ENCODE results near the gene ATP1A4.
A peak's percentile ranks its signal among the peaks of the same experiment; 100 is the strongest.

Gene ATP1A4

GRCh38 chr1:160171980-160172379, 20.6 kb downstream of the ATP1A4 start:
- DNase-seq (ENCODE audit: low spot score) = no peak

GRCh38 chr1:160177231-160177630, 25.8 kb downstream of the ATP1A4 start:
- DNase-seq (ENCODE audit: low spot score) = no peak

- no peak for DNase-seq (ENCODE audit: low spot score)
Measured at GRCh38 chr1:160177667-160178066, 26.3 kb downstream of the ATP1A4 start.

DNA sequence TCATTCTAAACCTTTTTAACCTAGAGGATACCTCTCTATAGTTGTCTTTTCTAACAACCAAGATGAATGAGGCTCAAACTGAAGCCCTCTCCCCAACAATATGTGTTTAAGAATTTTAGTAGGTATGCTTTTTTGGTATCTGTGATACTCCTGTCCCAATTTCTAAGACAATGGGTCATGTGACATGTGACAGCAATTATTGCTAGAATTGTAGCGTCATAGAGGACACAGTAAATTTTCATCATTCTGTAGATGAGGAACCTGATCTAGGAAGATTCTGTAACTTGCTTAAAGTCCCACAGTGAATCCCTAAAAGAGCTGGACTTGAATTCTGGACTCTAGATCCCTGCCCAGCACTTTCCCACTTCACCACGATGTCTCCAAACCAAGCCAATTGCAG, 27.3 kb downstream of the ATP1A4 start:
- DNase-seq (ENCODE audit: low spot score) = no peak

GRCh38 chr1:160179336-160179735, 27.9 kb downstream of the ATP1A4 start:
- no peak for DNase-seq (ENCODE audit: low spot score)

GRCh38 chr1:160186246-160186645, 34.8 kb downstream of the ATP1A4 start:
- no peak for DNase-seq (ENCODE audit: low spot score)

DNA sequence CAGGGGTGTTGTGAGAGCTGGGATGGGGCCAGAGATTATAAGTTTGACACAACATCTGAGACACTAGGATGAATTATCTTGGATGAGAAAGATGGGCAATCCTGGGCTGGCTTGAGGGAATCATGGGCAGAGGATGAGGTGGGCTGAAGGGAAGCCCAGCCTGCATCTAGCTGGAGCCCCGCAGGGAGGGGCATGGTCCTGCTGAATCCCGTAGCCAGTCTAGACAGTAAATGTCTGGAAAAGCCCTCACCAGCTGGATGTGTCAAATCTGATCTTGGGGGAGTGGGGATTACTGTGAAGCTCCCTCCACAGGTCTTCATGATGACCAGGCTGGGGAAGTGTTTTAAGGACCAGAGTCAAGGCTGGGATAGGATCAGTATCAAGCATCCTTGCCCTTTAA, 35.3 kb downstream of the ATP1A4 start:
- no peak for DNase-seq (ENCODE audit: low spot score)

DNA sequence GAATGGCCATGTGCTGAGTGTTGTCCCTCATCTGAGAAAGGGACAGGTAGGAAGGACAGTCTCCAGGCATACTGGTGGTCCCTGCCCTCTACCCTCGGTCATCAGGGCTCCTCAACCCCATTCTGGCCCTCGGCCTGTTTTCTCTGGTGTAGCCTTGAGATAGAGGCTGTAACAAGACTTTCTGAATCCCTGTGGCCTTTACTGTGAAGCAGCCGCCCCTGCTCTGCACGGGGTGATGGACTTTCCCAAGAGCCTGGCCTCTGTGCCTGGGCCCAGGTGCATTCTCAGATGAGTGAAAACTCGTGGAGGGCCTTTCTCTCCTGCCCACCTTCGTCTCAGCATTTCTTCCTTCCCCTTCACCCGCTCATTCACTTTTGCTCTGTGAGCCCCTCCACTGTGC, 36.0 kb downstream of the ATP1A4 start:
- no peak for DNase-seq (ENCODE audit: low spot score)

DNA sequence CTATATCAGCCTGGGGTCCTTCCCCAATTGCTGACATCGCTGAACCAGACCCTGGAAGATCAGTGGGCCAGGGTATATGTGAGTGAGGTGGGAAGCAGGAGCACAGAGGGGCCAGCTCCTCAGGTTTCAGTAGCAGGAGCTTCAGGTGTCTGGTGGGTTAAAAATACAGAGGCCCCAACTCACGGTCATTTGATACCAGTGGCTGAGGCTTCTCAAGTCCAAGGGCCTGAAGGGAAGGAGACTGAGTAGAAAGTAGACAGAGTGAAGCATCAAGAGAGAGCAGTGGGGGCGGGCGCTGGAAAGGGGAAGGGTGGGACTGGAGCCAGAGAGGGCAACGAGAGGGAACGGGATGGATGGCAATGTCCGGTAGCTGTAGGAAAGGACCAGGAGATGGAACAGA, 36.9 kb downstream of the ATP1A4 start:
- DNase-seq (ENCODE audit: low spot score) = no peak

DNA sequence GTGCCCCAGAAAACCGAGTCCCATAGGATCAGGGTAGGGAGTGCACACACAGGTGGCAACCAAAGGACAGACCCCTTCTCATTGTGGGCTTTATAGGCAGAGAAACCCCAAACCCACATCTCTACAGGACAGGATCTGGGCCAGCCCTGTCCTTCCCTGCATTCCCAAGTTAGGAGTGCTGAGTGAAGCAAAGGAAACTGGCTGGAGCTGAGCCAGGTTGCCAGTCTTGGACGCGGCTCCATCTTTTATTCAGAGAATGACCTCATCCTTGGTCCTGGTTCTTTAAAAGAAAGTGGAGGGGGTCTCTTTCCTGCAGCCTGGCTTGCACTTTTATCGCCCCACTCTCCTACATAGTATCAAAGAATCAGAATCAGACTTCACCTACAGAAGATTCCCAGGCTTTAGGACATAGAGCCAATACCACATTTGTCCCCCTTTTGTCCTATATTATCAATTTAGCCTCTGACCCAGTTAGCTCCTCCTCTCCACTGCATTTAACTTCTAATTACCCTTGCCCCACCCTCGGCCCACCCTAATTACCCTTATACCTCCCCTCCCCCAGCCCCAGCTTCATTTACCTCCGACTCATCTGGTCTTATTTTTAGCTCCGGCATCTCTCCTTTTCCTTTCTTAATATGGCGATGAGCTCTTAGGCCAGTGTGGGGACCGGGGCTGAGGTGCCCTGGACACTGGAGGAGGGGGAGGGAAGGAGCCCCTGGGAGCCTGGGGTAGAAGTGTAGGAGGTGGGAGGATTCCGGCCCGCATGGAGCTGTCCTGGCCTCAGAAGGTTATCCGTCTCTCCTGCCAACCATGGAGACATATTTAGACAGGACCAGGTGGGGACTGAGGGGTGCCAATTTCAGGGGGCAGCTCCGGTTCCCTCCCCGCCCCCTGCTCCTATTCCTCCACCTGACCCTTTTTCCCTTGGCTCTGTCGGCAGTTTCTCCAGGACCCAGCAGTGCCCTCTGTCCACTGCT, 38.5 kb downstream of the ATP1A4 start, which contains the start of gene CASQ1:
CASQ1 (plus strand) TSS at position 927 of the 977 bp plus-strand sequence. CDS start 177 bp downstream, outside the sequence.
- peak; percentile 43 for DNase-seq (ENCODE audit: low spot score)

- DNase-seq (ENCODE audit: low spot score) = no peak
Measured at GRCh38 chr1:160191756-160192155, 40.4 kb downstream of the ATP1A4 start.

GRCh38 chr1:160192234-160192633, 40.8 kb downstream of the ATP1A4 start:
- DNase-seq (ENCODE audit: low spot score) = no peak

GRCh38 chr1:160193091-160193819, 41.9 kb downstream of the ATP1A4 start:
- peak; percentile 77 for DNase-seq (ENCODE audit: low spot score)

DNA sequence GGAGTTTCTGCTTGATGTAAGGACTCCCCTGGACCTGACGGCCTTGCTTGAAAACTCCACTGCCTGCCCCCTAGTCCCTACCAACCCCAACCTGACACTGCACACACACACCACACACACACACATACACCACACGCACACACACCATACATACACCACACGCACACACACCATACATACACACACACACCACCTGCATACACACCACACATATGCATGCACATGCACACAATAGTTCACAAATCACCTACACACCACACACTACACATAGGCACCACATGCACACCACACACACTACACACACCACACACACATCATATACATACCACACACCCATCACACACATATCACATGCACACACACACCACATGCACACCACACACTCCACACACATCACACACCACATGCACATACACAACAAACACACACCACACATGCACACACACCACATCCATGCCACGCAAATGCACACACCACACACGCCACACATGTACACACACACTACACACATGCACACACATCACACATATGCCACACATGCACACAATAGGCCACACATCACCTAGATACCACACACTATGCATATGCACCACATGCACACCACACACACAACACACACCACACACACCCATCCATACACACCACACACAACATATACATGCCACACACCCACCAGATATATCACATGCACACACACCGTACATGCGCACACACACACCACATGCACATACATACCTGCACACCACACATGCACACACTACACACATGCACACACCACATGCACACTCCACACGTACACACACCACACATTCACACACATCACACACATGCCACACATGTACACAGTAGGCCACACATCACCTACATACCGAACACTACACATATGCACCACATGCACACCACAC, 42.7 kb downstream of the ATP1A4 start:
- no peak for DNase-seq (ENCODE audit: low spot score)

DNA sequence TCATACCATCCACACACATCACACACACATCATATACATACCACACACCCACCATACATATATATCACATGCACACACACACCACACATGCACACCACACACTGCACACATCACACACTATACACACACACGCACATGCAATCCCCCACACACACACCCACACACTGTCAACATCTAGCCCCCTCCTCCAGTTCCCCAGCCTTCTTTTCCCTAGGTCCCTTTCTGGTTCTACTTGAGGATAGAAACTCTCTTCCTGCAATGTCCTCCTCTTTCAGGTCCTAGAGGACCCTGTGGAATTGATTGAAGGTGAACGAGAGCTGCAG, 43.3 kb downstream of the ATP1A4 start:
- DNase-seq (ENCODE audit: low spot score) = no peak

- no peak for DNase-seq (ENCODE audit: low spot score)
Measured at GRCh38 chr1:160196143-160196542, 44.7 kb downstream of the ATP1A4 start.

DNA sequence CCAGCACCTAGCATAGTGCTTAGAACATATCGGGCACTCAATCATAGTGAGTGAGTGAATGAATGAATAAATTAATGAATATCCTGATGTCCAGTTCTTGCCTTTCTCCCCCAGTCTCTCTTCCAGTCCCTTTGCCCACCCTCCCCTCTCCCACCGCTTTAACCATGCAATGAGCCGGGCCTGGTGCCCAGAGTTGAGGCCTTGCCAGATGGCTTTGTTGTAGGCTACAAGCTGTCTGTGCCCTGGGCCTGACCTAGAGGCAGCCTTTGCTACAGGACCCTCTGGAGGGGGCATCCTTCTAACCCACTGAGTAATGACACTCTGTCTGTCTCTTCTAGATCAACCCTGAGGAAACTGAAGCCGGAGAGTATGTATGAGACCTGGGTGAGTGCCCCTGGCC, 45.8 kb downstream of the ATP1A4 start:
- DNase-seq (ENCODE audit: low spot score) = no peak

- no peak for DNase-seq (ENCODE audit: low spot score)
Measured at GRCh38 chr1:160200786-160201185, 49.4 kb downstream of the ATP1A4 start.

DNA sequence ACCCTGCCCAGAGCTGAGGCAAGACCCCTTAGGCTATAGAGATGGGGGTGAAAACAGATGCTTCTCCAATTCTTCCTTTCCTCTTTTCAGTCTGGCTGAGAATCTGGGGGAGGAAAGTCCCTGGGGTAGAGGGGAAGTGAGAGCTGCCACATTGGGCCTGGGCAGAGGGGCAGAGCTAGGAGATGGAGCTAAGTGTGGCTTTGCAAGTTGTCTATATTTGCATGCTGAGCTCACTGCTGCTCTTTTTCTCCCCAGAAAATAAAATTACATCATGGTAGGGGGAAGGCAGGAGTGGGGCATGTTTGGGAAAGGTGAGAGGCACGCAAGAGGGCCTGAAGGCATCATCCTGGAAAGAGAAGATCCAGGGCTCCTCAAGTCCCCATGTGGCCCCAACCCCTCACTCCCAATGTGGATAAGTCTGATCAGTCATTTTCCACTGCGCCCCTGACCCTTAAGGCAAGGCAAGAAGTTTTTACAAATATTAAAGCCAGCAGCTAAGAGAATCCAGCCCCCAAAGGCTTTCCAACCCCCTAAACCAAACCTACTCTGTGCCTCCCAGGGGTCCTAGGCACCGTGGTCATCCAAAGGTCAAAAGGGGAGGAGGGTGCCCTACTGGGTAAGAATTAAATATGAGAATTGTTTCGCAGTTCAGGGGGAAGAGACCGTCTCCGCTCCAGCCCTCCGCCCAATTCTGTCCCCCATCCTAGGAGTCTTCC, 53.3 kb downstream of the ATP1A4 start:
- no peak for DNase-seq (ENCODE audit: low spot score)

DNA sequence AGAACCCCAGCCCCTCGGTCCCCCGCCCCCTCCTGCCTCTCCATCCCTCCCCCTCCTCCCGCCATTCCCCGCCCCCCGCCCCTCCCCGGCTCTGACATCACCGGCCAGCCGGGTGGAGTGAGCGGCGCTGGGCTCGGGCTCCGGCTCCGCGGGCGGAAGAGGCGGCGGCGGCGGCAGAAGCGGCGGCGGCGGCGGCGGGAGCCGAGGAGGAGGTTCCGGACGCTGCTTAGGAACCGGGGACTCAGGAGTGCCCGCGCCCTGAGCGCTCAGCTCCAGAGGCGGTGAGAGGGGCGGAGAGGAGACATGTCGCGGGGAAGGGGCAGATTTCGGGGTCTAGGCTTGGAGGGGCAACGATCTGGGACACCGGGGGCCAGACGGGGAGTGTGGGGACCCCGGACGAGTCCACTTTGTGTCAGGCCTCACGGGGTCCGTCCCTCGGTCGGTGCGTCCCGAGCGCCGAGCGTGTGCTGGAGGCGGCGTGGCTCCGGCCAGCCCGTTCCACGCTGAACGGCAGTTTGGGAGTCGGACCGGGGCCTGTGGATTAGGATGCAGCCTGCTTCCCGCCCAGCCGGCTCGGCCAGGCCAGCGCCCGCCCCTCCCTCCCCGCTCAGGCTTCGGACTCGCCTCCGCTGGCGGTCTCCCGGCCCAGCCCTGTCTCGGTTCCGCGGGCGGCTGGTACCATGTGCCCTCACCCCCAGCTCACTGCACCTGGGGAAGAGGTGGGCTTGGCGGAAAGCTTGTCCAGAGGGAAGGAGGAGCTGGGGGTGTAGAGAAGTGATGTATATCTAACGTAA, 54.0 kb downstream of the ATP1A4 start, which contains the start of gene PEA15:
PEA15 (plus strand) TSS at position 143 of the 794 bp plus-strand sequence. CDS start 6,161 bp downstream, outside the sequence.
- peak; percentile 90 for DNase-seq (ENCODE audit: low spot score)

GRCh38 chr1:160206036-160206389, 54.6 kb downstream of the ATP1A4 start:
- peak; percentile 75 for DNase-seq (ENCODE audit: low spot score)
